Endothelial cell of umbilical vein (primary cell): ENCODE data around the gene FEN1. TPM values are rescaled to one million over a fixed set of nuclear protein-coding genes. Genes with fewer than 3 reads are reported as not detected.

Experiments
- BruUV-seq: library from RNA; stranded (reverse); fragments of 400-500 nt; replicated peaks from 2 replicates; lab custom pipeline; 2021; lab: Mats Ljungman, UMichigan
- CTCF ChIA-PET: fragments of 300-600, 350-600 bp; sonication (Branson Sonifier 250); formaldehyde crosslinking; loops from one replicate; lab custom pipeline; 2021; ENCODE audit warnings: antibody characterized with exemption, inconsistent platforms; lab: Charles Lee
- POLR2A ChIA-PET: fragments of 300-600, 350-600 bp; sonication (Branson Sonifier 250); formaldehyde crosslinking; loops from one replicate; lab custom pipeline; 2021; ENCODE audit warnings: antibody characterized with exemption, inconsistent platforms; lab: Charles Lee
- DNase-seq: peaks from one replicate; pipeline ENCODE4 v3.0.0-alpha.2; 2011; ENCODE audit warnings: low read depth, low spot score
- FAIRE-seq: peaks from 2 replicates; lab custom pipeline; 2011; peaks lifted over from hg19 to GRCh38; lab: Jason Lieb, UNC
- H2AFZ ChIP-seq: 2 replicates; pipeline ENCODE4 v1.6.0; 2012; ENCODE audit warnings: low read depth, low read length, control low read depth, inconsistent platforms
- H3K27ac ChIP-seq: 2 replicates; pipeline ENCODE4 v1.5.1; 2011; ENCODE audit warnings: low read depth, mild to moderate bottlenecking, control low read depth, low read length, moderate library complexity; ENCODE audit not compliant: insufficient read depth
- H3K27me3 ChIP-seq, 2 experiments: 2 replicates each; pipeline versions ENCODE4 v1.6.0 to v1.6.1; 2011; ENCODE audit warnings: low read length in 2 of 2, mixed read lengths in 1 of 2; ENCODE audit not compliant: control insufficient read depth in 2 of 2, insufficient read depth in 2 of 2
- H3K36me3 ChIP-seq, 2 experiments: 2 replicates in 1 of 2; 3 replicates in 1 of 2; pipeline ENCODE4 v1.5.1; 2011; ENCODE audit warnings: low read length in 2 of 2, mild to moderate bottlenecking in 1 of 2, moderate library complexity in 1 of 2; ENCODE audit not compliant: control insufficient read depth in 2 of 2, insufficient read depth in 2 of 2; ENCODE audit errors: extremely low read depth in 1 of 2
- H3K4me1 ChIP-seq: 3 replicates; pipeline ENCODE4 v1.5.1; 2011; ENCODE audit warnings: mild to moderate bottlenecking, low read length; ENCODE audit not compliant: control insufficient read depth, insufficient read depth; ENCODE audit errors: extremely low read depth
- H3K4me2 ChIP-seq: 2 replicates; pipeline ENCODE4 v1.6.1; 2011; ENCODE audit warnings: low read length, control low read depth, mixed read lengths; ENCODE audit not compliant: insufficient read depth
- H3K4me3 ChIP-seq, 3 experiments: fragments of 200-600 bp in 1 of 3; sonication (generic), shearing (Covaris generic) in 1 of 3; replicated peaks in 1 of 3; 2 replicates each; pipeline ENCODE4 v1.5.1; 2011 to 2016; ENCODE audit warnings: control low read depth in 3 of 3, low read length in 3 of 3, mild to moderate bottlenecking in 2 of 3, inconsistent platforms in 1 of 3, low read depth in 1 of 3, moderate library complexity in 1 of 3; ENCODE audit not compliant: insufficient read depth in 1 of 3
- H3K79me2 ChIP-seq: 2 replicates; pipeline ENCODE4 v1.6.0; 2012; ENCODE audit warnings: low read length, inconsistent platforms; ENCODE audit not compliant: control insufficient read depth, insufficient read depth
- H3K9ac ChIP-seq: replicated peaks from 2 replicates; pipeline ENCODE3; 2011; ENCODE audit warnings: low read length, control low read depth; ENCODE audit not compliant: insufficient read depth; ENCODE audit errors: extremely low read depth
- H3K9me1 ChIP-seq: replicated peaks from 3 replicates; pipeline ENCODE4 v1.6.0; 2011; ENCODE audit warnings: mild to moderate bottlenecking, low read length; ENCODE audit not compliant: control insufficient read depth, insufficient read depth; ENCODE audit errors: extremely low read depth
- H3K9me3 ChIP-seq: replicated peaks from 2 replicates; pipeline ENCODE4 v1.5.1; 2012; ENCODE audit warnings: low read length, inconsistent platforms; ENCODE audit not compliant: control insufficient read depth, insufficient read depth
- H4K20me1 ChIP-seq: replicated peaks from 2 replicates; pipeline ENCODE3; 2011; ENCODE audit warnings: mild to moderate bottlenecking, low read length; ENCODE audit not compliant: control insufficient read depth, insufficient read depth; ENCODE audit errors: extremely low read depth
- EZH2 ChIP-seq: IDR thresholded peaks from 2 replicates; pipeline ENCODE4 v1.6.1; 2012; ENCODE audit warnings: borderline replicate concordance, low read depth, mild to moderate bottlenecking, moderate library complexity, low read length, inconsistent platforms; ENCODE audit not compliant: severe bottlenecking
- FOS ChIP-seq: IDR thresholded peaks from 2 replicates; pipeline ENCODE4 v1.6.1; 2011; ENCODE audit warnings: mild to moderate bottlenecking, low read length, moderate library complexity, borderline replicate concordance; ENCODE audit not compliant: insufficient read depth
- GATA2 ChIP-seq: IDR thresholded peaks from 2 replicates; pipeline ENCODE4 v1.7.0; 2011; ENCODE audit warnings: low read depth, mild to moderate bottlenecking, moderate library complexity, mixed read lengths, low read length; ENCODE audit not compliant: insufficient read length, insufficient read depth
- JUN ChIP-seq: IDR thresholded peaks from 2 replicates; pipeline ENCODE4 v1.6.1; 2011; ENCODE audit warnings: borderline replicate concordance, low read depth; ENCODE audit not compliant: insufficient read length, insufficient read depth
- MYC ChIP-seq: IDR thresholded peaks from one replicate; pipeline ENCODE4 v1.6.1; 2011; ENCODE audit warnings: mild to moderate bottlenecking, low read depth, low read length
- POLR2A ChIP-seq: IDR thresholded peaks from 2 replicates; pipeline ENCODE4 v1.6.1; 2012; ENCODE audit warnings: low read depth, mild to moderate bottlenecking, control low read depth, low read length
- POLR2AphosphoS5 ChIP-seq: IDR thresholded peaks from 2 replicates; pipeline ENCODE4 v1.6.1; 2012; ENCODE audit warnings: low read depth, mild to moderate bottlenecking, control low read depth, low read length, moderate library complexity; ENCODE audit not compliant: insufficient read depth
- dilution Hi-C: fragments of 300-500 bp; cut with MboI; formaldehyde crosslinking; loops from one replicate; pipeline ENCODE4 v1.15.0; 2019; ENCODE audit warnings: low sequenced_read_pairs; ENCODE audit not compliant: extremely low pct_ligation_motif_present
- intact Hi-C: fragments of 100-400 bp; cut with micrococcal nuclease; formaldehyde crosslinking; loops from one replicate; pipeline ENCODE4 v1.10.0; 2022
- polyA plus RNA-seq, 4 experiments: library from polyadenylated mRNA; depleted of rRNA in 3 of 4; stranded (reverse) in 3 of 4; unstranded in 1 of 4; fragments of >200 nt; gene quantifications; 2 replicates each; pipeline versions ENCODE4 v1.2.1 to v1.2.3, GENCODE V29; 2011 to 2012; ENCODE audit warnings: missing spikeins in 1 of 4
- total RNA-seq: library from RNA; stranded (reverse); gene quantifications from 2 replicates; pipeline ENCODE4 v1.2.3, GENCODE V29; 2021
- TF ChIP-seq, protein P1 (sequence below), 2 donors: IDR thresholded peaks; 1 replicate in 1 of 2; 2 replicates in 1 of 2; pipeline ENCODE4 v1.5.1; 2011; ENCODE audit warnings: low read length in 2 of 2, mild to moderate bottlenecking in 2 of 2, moderate library complexity in 2 of 2, control low read depth in 1 of 2, inconsistent platforms in 1 of 2, low read depth in 1 of 2; ENCODE audit not compliant: insufficient read depth in 1 of 2; ENCODE audit errors: extremely low read depth in 1 of 2
- TF ChIP-seq, protein P2 (sequence below): IDR thresholded peaks from 2 replicates; pipeline ENCODE4 v1.6.1; 2011; ENCODE audit not compliant: insufficient read depth, insufficient read length

Gene FEN1
- total and polyA plus RNA-seq, 2 donors (not counting 3 experiments of a cell fraction or from before 2014, with no cell fraction given): 29.3 to 60.5 TPM

DNA sequence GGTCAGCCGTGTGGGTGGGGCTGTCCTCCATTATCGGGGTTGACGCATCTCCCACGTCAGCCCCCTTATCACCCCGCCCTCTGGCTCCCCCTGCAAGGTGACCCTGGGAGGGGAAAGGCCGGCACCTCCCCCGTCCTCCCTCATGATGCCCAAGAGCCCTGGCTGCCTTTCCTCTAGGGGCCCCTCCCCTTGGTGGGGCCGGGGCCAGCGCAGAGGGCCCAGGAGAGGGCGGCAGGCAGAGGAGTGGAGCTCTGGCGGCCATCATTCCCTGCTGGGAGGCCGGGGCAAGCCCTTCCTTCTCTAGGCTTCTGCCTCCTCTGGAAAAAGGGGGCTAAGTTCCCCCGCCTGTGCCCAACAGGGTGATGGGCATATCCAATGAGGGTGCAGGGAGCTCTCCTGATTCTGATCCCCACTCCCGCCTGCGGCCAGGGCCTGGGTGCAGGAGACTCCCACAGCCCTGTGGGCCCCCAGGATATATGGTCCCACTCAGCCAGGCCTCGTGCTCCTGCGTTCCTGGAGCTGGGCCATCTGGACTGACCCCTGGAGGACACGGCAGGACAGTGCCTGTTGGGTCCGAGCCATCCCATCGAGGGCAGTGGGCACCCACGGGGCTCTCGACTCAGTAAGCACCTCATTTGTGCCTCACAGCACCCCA, 28.0 kb upstream of the FEN1 start:
- H3K9me1 ChIP-seq: no peaks in the 10 kb centered on the region
- H3K9ac ChIP-seq: no peak overlapping the region
- intact Hi-C loops (no loop called here), dilution Hi-C loops (no loop called here)
- no peaks in the 10 kb centered on the region for H3K9me3 ChIP-seq
- no TSS peak for BruUV-seq
- ChIA-PET POLR2A (no interaction called here), CTCF (interaction anchor here (0.9 to 5.4 kb wide), 3 partner anchors 13 to 317 kb away, joined by 3 to 29 read pairs (median 3); no protein-coding TSS in a partner anchor)
- TF ChIP-seq, protein P1, sequence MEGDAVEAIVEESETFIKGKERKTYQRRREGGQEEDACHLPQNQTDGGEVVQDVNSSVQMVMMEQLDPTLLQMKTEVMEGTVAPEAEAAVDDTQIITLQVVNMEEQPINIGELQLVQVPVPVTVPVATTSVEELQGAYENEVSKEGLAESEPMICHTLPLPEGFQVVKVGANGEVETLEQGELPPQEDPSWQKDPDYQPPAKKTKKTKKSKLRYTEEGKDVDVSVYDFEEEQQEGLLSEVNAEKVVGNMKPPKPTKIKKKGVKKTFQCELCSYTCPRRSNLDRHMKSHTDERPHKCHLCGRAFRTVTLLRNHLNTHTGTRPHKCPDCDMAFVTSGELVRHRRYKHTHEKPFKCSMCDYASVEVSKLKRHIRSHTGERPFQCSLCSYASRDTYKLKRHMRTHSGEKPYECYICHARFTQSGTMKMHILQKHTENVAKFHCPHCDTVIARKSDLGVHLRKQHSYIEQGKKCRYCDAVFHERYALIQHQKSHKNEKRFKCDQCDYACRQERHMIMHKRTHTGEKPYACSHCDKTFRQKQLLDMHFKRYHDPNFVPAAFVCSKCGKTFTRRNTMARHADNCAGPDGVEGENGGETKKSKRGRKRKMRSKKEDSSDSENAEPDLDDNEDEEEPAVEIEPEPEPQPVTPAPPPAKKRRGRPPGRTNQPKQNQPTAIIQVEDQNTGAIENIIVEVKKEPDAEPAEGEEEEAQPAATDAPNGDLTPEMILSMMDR (IDR thresholded peaks at IDR 0.05; ENCODE audit: extremely low read depth in 1 of 2, insufficient read depth in 1 of 2, low read depth in 1 of 2, low read length in 2 of 2): no peak
- no peak for TF ChIP-seq GATA2
- no peak for TF ChIP-seq POLR2AphosphoS5
- no peak for TF ChIP-seq FOS
- no peak for TF ChIP-seq POLR2A
- no peak for TF ChIP-seq JUN
- no peak for TF ChIP-seq EZH2
- no peak for TF ChIP-seq MYC
- TF ChIP-seq, protein P2, sequence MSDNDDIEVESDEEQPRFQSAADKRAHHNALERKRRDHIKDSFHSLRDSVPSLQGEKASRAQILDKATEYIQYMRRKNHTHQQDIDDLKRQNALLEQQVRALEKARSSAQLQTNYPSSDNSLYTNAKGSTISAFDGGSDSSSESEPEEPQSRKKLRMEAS: no peak
- no peak overlapping the region for H3K27ac ChIP-seq
- peaks cover 0 to 2% of the 10 kb centered on the region in 2 experiments for H3K27me3 ChIP-seq
- H3K4me2 ChIP-seq: no peak overlapping the region
- no peak overlapping the region for H2AFZ ChIP-seq
- H3K36me3 ChIP-seq: no peaks in the 10 kb centered on the region
- no peaks in the 10 kb centered on the region for H3K4me1 ChIP-seq
- FAIRE-seq (no peak), DNase-seq (no peak)
- no peaks in the 10 kb centered on the region for H4K20me1 ChIP-seq
- H3K79me2 ChIP-seq: no peaks in the 10 kb centered on the region
- H3K4me3 ChIP-seq: no peak overlapping the region
